Astrocyte (in vitro differentiated cells and primary cell): Measurements from ENCODE around the gene TRAFD1.

ENCODE experiments used
- CTCF ChIP-seq: IDR thresholded peaks from 2 replicates; pipeline ENCODE4 v1.5.1; 2011; ENCODE audit warnings: low read depth, mild to moderate bottlenecking, inconsistent platforms, low read length, moderate library complexity; ENCODE audit not compliant: insufficient read depth
- EZH2 ChIP-seq: IDR thresholded peaks from 2 replicates; pipeline ENCODE4 v1.6.1; 2012; ENCODE audit warnings: mild to moderate bottlenecking, low read length, inconsistent platforms; ENCODE audit not compliant: insufficient read depth

GRCh38 chr12:112162241-112162790, 37.0 kb downstream of the TRAFD1 start:
- no peak for TF ChIP-seq CTCF
- no peak for TF ChIP-seq EZH2
